Fibroblast of peridontal ligament (primary cell): ENCODE measurements around the gene PGAP1.

ENCODE experiments used
- DNase-seq: peaks from one replicate; pipeline ENCODE4 v3.0.0-alpha.2; 2010; ENCODE audit errors: extremely low read depth

Gene PGAP1

DNA sequence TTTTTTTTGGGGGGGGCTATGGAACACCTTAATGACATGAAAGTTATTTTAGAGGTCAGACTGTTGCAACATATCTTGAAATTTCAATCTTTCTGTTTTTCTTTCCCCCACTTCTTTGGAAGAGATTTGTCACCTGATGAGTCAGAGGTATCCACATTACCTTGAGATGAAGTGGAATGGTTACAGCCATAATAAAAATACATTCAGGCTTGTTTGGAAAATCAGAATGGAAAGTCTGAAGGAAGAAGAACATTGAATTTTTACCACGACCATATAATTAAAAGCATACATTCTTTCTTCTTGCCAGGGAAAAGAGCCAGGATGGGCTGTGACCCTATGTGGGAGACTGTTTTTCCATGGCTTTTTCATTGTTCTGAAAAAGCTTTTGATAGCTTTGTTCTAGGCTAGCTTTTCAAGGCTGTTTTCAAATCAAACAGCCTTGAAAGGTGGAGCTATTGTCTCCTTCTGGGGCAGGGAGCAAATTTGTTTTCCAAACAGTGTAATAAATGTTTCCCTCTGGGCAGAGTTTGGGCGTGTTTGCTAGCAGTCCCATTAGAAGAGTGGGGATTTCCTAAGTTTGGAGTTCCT is 124.7 kb downstream of the PGAP1 start:
- DNase-seq, result peak; percentile 48

DNA sequence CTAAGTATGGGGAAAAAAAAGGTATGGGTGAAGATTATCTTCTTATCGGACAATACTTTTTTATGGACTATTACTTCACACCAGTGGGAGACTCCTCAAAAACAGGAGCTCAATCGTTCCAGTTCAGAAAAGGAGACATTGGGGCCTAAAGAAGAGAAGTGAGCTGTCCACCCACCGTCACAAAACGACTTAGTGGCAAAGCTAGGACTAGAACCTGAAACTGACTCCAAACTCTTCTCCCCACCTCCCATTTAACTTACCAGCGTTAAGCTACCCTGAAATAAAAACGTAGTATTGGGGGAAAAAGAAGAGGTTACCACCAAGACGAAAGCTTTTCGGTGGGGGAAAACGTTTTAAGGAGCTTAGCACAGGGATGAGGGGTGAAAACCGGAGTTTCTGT is 127.5 kb downstream of the PGAP1 start:
- peak; percentile 27 for DNase-seq

DNA sequence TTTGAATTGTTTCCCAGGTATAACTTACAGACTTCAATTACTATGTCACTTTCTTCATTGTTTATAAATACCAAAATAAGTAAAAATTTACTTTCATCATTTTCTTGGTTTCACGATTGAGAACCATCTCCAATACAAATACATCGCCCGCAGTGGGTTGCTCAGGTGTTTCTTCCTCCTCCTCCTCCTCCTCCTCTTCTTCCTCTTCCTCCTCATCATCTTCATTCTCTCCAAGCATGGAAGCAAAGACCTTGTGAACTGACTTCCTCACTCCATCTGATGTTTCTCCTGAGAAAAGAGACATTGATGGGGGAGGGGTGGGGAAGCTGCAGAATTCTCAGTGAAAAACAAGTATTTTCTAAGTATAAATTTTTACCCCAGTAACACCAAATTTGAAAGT is 133.6 kb downstream of the PGAP1 start:
- DNase-seq, result no peak

DNA sequence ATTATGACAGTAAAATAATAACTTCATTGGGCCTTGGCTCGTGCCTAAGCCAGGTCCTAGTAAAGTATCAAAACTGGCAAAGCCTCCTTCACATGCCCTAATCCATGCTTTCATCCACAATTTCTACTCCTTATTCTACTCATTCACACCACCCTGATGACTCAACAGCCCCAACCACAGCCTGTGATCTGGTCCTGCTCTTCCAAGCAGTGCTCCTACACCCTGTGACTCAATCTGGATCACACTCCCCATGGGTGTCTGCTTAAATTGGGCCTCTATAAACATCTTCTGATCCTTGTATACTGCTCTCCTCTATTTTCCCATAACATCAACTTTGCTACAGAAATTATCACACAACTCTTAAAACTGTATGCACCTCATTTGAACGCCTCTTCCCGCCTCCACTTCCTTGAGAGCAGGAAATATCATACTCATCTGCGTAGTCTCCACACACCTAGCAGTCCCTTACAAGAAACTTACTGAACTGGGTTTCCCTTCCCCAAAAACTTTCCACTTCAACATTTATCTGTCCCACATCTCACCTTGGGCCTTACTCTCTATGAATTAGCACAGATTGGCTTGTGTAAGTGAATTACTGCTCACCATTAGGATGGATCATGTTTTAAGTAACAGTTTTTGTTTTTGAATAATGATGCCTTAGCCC is 142.9 kb downstream of the PGAP1 start:
- DNase-seq, result peak; percentile 56
